HG02840 (cell line): Measurements from ENCODE around the gene NAA15.
"Not testable (repeated sequence)": the region's sequence is repeated elsewhere in the genome, so short reads cannot be mapped to it uniquely, and the experiment has no call there.

ENCODE experiments used
- ATAC-seq: cut with Tn5 transposase; IDR thresholded peaks from one replicate; pipeline ENCODE4 v1.9.1; 2021; ENCODE audit warnings: mild to moderate bottlenecking, moderate library complexity, moderate number of reproducible peaks; ENCODE audit not compliant: unreplicated experiment, low FRiP score

NAA15 gene

DNA sequence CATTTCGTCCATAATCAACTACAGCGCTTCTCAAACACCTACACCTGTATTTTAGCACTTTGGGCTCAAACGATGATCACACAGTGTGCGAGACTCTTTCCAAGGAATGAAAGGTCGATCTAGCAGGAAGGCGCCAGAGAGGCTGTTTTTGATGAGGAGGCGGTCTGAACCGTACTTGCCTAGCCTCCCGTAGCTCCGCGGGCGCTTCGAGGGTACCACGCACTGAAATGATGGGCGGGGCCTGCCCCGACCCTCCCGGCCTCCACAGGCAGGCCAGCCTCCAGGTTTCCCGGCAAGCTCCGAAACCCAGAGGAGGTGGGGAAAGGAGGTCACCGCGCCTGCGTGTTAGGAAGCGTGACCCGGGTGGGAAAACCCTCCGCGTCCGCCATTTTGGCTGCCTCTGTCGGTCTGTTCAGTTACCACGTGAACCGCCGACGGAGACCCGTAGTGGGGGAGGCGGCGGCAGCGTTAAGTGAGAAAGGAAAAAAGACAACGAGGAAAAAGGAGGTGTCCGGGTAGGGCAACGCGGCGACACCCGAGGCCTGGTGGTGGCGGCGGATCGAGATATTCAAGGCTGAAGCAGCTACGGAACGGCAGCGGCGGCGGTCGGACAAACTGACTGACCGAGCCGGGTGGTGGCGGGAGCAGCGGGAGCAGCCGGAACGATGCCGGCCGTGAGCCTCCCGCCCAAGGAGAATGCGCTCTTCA is at the start of gene NAA15:
NAA15 (plus strand) TSS at position 393 of the 708 bp plus-strand sequence; CDS start at position 666, 273 bp downstream.
- peak; percentile 88 for ATAC-seq

GRCh38 chr4:139253046-139253445 is 48.3 kb upstream of the NAA15 start:
- no peak for ATAC-seq

DNA sequence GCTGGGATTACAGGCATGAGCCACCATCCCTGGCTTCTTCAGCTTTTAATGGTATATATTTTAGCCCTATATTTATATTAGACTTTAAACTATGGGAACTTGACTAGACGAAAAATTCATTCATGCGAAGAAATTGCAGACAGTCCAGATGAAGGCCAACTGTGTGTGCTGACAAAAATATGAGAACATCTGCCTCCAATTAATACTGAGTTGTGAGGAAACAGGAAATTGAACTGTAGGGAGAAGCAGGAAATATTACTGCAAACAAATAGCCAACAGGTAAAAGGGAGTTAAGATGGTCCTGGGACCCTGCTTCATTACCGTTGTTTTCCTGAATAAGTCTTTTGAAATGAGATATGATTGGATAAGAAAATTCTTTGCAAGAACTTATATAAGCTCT is 47.6 kb upstream of the NAA15 start:
- no peak for ATAC-seq

DNA sequence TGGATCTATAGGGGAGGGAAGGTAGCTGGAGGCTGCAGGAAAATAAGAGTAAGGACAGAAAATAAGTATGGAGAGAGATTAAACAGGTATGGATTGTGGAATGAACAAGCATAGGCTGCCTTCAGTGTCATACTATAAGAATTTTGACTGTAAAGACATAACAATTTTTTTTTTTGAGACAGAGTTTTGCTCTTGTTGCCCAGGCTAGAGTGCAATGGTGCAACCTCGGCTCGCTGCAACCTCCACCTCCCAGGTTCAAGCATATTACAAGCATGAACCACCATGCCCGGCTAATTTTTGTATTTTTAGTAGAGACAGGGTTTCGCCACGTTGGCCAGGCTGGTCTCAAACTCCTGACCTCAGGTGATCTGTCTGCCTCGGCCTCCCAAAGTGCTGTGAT is 45.7 kb upstream of the NAA15 start:
- ATAC-seq, result not testable (repeated sequence)

GRCh38 chr4:139256349-139256748 is 45.0 kb upstream of the NAA15 start:
- ATAC-seq, result no peak

GRCh38 chr4:139265654-139266053 is 35.7 kb upstream of the NAA15 start:
- ATAC-seq, result no peak

- peak; percentile 1 for ATAC-seq
These were observed 35.1 kb upstream of the NAA15 start for GRCh38 chr4:139266208-139266582.

GRCh38 chr4:139266583-139267257 is 34.6 kb upstream of the NAA15 start:
- ATAC-seq, result peak; percentile 98

GRCh38 chr4:139267301-139267700 is 34.0 kb upstream of the NAA15 start:
- no peak for ATAC-seq

DNA sequence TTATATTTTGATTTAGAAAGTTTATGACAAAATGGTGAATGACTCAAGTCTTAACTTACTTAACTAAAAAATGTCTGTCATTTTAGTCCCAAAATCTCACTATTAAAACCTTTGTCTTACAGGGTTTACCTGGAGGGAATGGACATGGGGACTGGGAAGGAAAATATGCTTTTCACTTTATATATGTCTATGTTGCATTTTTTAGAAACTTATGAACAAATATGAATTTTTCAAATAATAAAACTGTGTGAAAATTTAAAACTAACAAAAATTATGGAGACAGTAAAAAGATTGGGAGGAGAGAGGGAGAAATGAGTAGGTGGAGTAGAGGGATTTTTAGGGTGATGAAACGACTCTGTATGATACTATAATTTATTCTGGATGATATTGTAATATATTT is 27.5 kb upstream of the NAA15 start:
- ATAC-seq, result no peak

DNA sequence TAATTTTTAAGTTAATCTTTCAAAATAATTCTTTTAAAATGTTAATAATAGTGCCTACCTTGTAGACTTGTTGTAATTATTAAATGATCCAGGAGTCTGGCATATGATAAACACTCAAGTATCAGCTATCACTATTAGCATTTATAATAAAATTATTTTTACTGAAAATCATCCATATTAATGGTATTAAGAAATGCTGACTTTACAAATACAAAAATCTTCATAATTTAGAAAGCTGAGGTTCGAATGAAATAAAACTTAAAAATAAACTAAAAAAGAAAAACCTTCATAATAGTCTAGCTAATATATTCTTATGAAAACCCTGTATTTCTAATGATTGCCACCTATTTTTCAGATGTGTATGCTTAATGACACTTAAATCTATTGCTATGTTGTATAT is 26.5 kb upstream of the NAA15 start:
- no peak for ATAC-seq

- ATAC-seq, result no peak
These were observed 26.0 kb upstream of the NAA15 start for GRCh38 chr4:139275281-139275735.

GRCh38 chr4:139278485-139278884 is 22.8 kb upstream of the NAA15 start:
- no peak for ATAC-seq

- no peak for ATAC-seq
These were observed 22.2 kb upstream of the NAA15 start for GRCh38 chr4:139278912-139279759.

DNA sequence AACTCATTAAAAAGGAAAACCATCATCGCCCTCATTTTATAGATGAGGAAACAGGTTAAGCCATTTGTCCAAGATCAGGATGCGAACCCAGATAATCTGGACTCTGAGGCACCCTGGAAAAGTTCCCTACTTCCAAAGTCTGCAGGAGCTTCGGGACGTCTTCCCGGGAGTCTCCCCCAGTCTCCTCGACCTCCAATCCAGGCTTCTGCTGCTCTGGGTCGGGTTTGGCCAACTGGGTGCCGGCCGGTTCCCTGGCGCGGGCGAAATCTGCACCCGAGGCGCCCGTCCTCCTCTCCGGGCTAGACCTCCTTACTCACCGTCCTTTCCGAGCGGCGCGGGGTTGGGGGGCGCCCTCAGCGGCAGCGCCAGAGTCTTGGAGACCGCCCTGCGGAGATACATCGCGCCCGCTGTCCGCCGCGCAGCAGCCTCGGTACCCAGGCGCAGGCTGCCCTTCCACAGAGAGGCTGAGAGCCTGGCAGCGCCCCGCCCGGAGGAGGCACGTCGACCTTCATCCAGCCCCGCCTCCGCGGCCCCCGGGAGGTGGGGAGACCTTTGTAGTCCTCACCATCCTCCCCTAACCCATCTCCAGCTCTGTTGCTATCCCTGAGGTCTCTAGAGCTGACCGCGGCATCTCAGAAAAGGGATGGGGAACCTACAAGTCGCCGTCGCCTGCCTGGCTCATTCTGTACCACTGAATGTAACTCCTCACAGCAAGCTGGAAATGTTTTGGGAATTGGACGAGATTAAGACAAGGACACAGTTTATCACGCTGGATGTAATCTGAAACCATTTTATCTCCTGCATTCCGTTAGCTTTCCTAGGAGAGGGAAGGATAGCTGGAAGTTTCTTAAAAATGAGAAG is 21.3 kb upstream of the NAA15 start, which contains the start of gene MGARP:
MGARP (minus strand) TSS at position 466 of the 861 bp plus-strand sequence; CDS start at position 399, 67 bp downstream.
- ATAC-seq, result no peak

DNA sequence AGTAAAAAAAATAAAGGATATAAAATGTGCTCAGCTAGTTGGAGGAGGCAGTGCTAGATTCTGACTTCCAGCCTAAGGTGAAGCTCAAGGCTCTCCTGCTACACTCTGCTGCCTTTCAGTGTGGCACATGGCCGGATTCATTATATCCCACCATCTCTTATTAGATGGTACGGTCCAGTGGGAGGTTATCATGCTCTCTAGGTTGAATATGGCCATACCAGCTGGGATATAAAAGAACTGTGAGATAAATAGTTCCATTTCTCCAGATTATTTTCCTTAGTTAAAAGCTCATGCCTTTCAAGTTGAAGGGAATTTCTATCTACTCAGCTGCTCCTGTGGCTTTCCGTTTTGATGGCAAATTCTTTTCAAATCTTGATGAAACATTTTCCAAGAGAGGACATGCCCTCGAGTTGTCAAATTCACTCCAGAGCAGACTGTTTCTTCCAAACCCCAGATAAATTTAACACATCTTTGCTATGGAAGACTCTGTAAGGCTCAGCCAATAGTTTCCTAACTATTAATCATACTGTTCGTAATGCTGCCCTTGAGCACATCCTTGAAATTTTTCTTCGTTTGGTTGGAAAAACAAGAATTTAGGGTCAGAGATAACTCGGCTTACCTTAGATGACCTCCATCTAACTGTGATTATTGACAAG is 19.1 kb upstream of the NAA15 start:
- ATAC-seq, result no peak

DNA sequence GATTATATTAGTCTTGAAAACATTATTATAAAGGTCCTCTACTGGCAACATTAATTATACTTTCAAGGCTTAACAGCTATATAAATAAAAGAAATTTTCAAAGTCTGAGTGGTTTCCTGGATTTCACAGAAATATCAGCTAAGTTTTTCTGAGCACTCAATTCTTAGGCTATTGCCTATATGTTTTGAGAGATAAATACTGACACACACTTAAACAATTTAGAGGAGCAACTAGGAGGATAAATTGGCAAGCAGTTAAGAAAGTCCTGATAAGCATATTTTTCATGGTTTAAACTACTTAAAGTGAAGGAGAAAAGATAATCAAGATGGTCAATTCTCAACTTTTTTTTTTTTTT is 18.6 kb upstream of the NAA15 start:
- no peak for ATAC-seq

- ATAC-seq, result no peak
These were observed 15.1 kb upstream of the NAA15 start for GRCh38 chr4:139286186-139286698.

DNA sequence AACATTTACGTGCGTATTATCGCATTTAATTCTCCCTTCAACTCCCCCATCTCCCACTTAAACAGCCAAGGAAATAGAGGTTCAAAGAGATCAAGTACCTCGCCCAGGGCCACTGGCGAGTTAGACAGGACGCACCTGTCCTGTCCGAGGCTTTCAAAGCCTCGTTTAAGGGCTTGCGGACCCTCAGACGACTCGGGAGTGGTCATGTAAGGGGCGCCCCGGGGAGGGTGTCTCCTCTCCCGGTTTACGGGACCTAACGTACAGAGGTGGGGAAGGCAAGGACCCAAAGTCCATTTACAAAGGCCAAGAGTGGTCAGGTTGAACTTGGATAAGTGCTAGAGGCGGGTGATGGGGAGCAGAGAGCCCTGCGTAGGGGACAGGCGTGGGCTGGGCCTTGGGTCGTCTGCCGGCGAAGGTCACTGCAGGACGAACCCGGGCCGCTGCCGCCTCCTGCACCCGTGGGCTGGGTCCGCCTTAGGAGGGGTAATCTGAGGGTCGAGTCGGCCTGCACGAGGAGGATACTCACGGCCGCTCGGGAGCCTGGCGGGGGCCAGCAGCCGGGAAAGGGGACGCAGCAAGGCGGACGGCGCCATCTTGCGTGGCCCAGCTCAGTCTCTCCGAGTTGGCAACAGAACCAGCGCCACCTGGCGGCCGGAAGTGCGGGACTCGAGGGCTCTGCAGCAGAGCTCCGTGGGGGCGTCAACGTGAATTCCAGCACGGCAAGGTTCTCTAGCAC is 5.9 kb upstream of the NAA15 start:
- ATAC-seq, result peak; percentile 96
